IPS-18a (cell line): ENCODE measurements around the gene KRTAP10-11.

Source experiments
- H3K27ac ChIP-seq: one replicate; pipeline ENCODE4 v1.5.1; 2013; ENCODE audit warnings: low read length
- H3K27me3 ChIP-seq: one replicate; pipeline ENCODE4 v1.6.1; 2013; ENCODE audit warnings: mild to moderate bottlenecking, low read length; ENCODE audit not compliant: control insufficient read depth, insufficient read depth
- H3K36me3 ChIP-seq: one replicate; pipeline ENCODE4 v1.6.1; 2013; ENCODE audit warnings: low read depth, low read length; ENCODE audit not compliant: control insufficient read depth
- H3K4me1 ChIP-seq: one replicate; pipeline ENCODE4 v1.6.1; 2013; ENCODE audit warnings: low read depth, low read length; ENCODE audit not compliant: control insufficient read depth
- H3K4me3 ChIP-seq: one replicate; pipeline ENCODE4 v1.5.1; 2013; ENCODE audit warnings: low read length
- H3K9ac ChIP-seq: one replicate; pipeline ENCODE4 v1.6.1; 2013; ENCODE audit warnings: mild to moderate bottlenecking, low read length, moderate library complexity
- H3K9me3 ChIP-seq: one replicate; pipeline ENCODE4 v1.6.1; 2013; ENCODE audit warnings: low read depth, low read length; ENCODE audit not compliant: control insufficient read depth

Gene KRTAP10-11

GRCh38 chr21:44648557-44649311 lies 2.5 kb downstream of the KRTAP10-11 start:
- Histone ChIP-seq H3K27ac (no peak overlapping the region), H3K9ac (no peak overlapping the region), H3K27me3 (no peaks in the 10 kb centered on the region), H3K4me3 (no peak overlapping the region), H3K36me3 (no peaks in the 10 kb centered on the region), H3K4me1 (peaks cover 4% of the 10 kb centered on the region), H3K9me3 (peaks cover 10% of the 10 kb centered on the region)

- peaks cover 6% of the 10 kb centered on the region for H3K9me3 ChIP-seq
- no peak overlapping the region for H3K27ac ChIP-seq
- no peak overlapping the region for H3K9ac ChIP-seq
- H3K4me3 ChIP-seq = no peak overlapping the region
- peaks cover 4% of the 10 kb centered on the region for H3K4me1 ChIP-seq
- no peaks in the 10 kb centered on the region for H3K36me3 ChIP-seq
- H3K27me3 ChIP-seq = no peaks in the 10 kb centered on the region
Measured at GRCh38 chr21:44649521-44650100, 3.4 kb downstream of the KRTAP10-11 start.

GRCh38 chr21:44650265-44650972 lies 4.2 kb downstream of the KRTAP10-11 start:
- peaks cover 4% of the 10 kb centered on the region for H3K4me1 ChIP-seq
- no peaks in the 10 kb centered on the region for H3K9me3 ChIP-seq
- no peaks in the 10 kb centered on the region for H3K27me3 ChIP-seq
- no peak overlapping the region for H3K27ac ChIP-seq
- no peak overlapping the region for H3K4me3 ChIP-seq
- H3K9ac ChIP-seq = no peak overlapping the region
- H3K36me3 ChIP-seq = no peaks in the 10 kb centered on the region

GRCh38 chr21:44650973-44651675 lies 4.9 kb downstream of the KRTAP10-11 start:
- H3K36me3 ChIP-seq = no peaks in the 10 kb centered on the region
- H3K9ac ChIP-seq = no peak overlapping the region
- peaks cover 4% of the 10 kb centered on the region for H3K4me1 ChIP-seq
- no peaks in the 10 kb centered on the region for H3K9me3 ChIP-seq
- H3K27ac ChIP-seq = no peak overlapping the region
- H3K27me3 ChIP-seq = no peaks in the 10 kb centered on the region
- no peak overlapping the region for H3K4me3 ChIP-seq

- no peak overlapping the region for H3K4me3 ChIP-seq
- H3K27ac ChIP-seq = no peak overlapping the region
- H3K4me1 ChIP-seq = no peaks in the 10 kb centered on the region
Measured at GRCh38 chr21:44653123-44653522, 6.9 kb downstream of the KRTAP10-11 start.

GRCh38 chr21:44653656-44654575 lies 7.7 kb downstream of the KRTAP10-11 start:
- Histone ChIP-seq H3K9me3 (no peaks in the 10 kb centered on the region), H3K9ac (no peak overlapping the region), H3K27me3 (no peaks in the 10 kb centered on the region), H3K27ac (no peak overlapping the region), H3K4me3 (no peak overlapping the region), H3K36me3 (no peaks in the 10 kb centered on the region), H3K4me1 (peaks cover 5% of the 10 kb centered on the region)

More at GRCh38 chr21:44653123-44653522, 6.9 kb downstream of the KRTAP10-11 start:
- Histone ChIP-seq H3K27me3 (no peaks in the 10 kb centered on the region), H3K9me3 (no peaks in the 10 kb centered on the region), H3K9ac (no peak overlapping the region), H3K36me3 (no peaks in the 10 kb centered on the region)

- H3K9ac ChIP-seq = no peak within 1 kb of the TSS
- no peak within 1 kb of the TSS for H3K27ac ChIP-seq
- H3K4me1 ChIP-seq = peaks cover 13% of the 10 kb centered on the region
- no peak within 1 kb of the TSS for H3K4me3 ChIP-seq
- H3K9me3 ChIP-seq = no peaks in the 10 kb centered on the region
- H3K36me3 ChIP-seq = no peaks in the 10 kb centered on the region
- no peaks in the 10 kb centered on the region for H3K27me3 ChIP-seq
Measured at GRCh38 chr21:44654576-44655175, 8.5 kb downstream of the KRTAP10-11 start, which contains the start of gene KRTAP12-4. KRTAP12-4 (minus strand) TSS chr21:44654659; CDS start chr21:44654614, 45 bp downstream.

- Histone ChIP-seq H3K4me3 (no peak overlapping the region), H3K27me3 (no peaks in the 10 kb centered on the region), H3K9ac (no peak overlapping the region), H3K27ac (no peak overlapping the region), H3K36me3 (no peaks in the 10 kb centered on the region), H3K4me1 (peaks cover 27% of the 10 kb centered on the region), H3K9me3 (no peaks in the 10 kb centered on the region)
Measured at GRCh38 chr21:44656868-44657267, 10.7 kb downstream of the KRTAP10-11 start.

GRCh38 chr21:44657635-44658540 lies 11.7 kb downstream of the KRTAP10-11 start, which contains the start of gene KRTAP12-3:
KRTAP12-3 (plus strand) TSS chr21:44657932; CDS start chr21:44657980, 48 bp downstream.
- Histone ChIP-seq H3K9me3 (no peaks in the 10 kb centered on the region), H3K4me3 (no peak within 1 kb of the TSS), H3K4me1 (peaks cover 32% of the 10 kb centered on the region), H3K9ac (no peak within 1 kb of the TSS), H3K36me3 (no peaks in the 10 kb centered on the region), H3K27ac (no peak within 1 kb of the TSS), H3K27me3 (no peaks in the 10 kb centered on the region)

GRCh38 chr21:44658541-44658910 lies 12.3 kb downstream of the KRTAP10-11 start:
- no peak overlapping the region for H3K27ac ChIP-seq
- H3K36me3 ChIP-seq = no peaks in the 10 kb centered on the region
- no peaks in the 10 kb centered on the region for H3K9me3 ChIP-seq
- H3K27me3 ChIP-seq = no peaks in the 10 kb centered on the region
- no peak overlapping the region for H3K9ac ChIP-seq
- H3K4me3 ChIP-seq = no peak overlapping the region
- H3K4me1 ChIP-seq = peaks cover 32% of the 10 kb centered on the region
